ENCODE data around the gene AMPH. TPM values are rescaled to one million over a fixed set of nuclear protein-coding genes. Genes with fewer than 3 reads are reported as not detected.

AMPH gene
- total RNA-seq, 1 donor from 2014 or later = 1.2 TPM

DNA sequence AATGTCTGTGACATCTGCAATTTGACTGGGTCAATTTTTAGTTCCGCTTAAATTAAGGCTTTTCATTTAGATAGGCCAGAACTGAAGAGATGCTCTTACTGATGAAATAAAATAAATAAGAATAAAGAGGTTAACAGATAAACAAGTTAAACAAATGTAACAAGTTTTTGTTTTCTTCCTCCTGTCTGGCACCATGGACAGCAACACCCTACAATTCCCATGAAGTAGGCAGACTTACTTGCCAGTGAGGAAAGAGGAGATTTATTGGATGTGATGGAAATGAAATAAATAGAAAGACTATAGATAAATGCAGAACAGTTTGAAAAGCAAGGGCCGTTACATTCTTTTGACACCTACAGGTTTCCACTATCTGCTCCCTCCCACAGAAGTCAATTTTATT, 118.5 kb downstream of the AMPH start:
- no peak for DNase-seq
- intact Hi-C loops (cut with DNase I) = no loop called here
- Histone ChIP-seq H3K27me3 (ENCODE audit: low read depth) (no peaks in the 10 kb centered on the region), H3K9me3 (peaks cover 14% of the 10 kb centered on the region), H3K27ac (no peak overlapping the region), H3K4me1 (no peaks in the 10 kb centered on the region), H3K4me3 (no peak overlapping the region), H3K36me3 (no peaks in the 10 kb centered on the region)
- TF ChIP-seq, protein P1, sequence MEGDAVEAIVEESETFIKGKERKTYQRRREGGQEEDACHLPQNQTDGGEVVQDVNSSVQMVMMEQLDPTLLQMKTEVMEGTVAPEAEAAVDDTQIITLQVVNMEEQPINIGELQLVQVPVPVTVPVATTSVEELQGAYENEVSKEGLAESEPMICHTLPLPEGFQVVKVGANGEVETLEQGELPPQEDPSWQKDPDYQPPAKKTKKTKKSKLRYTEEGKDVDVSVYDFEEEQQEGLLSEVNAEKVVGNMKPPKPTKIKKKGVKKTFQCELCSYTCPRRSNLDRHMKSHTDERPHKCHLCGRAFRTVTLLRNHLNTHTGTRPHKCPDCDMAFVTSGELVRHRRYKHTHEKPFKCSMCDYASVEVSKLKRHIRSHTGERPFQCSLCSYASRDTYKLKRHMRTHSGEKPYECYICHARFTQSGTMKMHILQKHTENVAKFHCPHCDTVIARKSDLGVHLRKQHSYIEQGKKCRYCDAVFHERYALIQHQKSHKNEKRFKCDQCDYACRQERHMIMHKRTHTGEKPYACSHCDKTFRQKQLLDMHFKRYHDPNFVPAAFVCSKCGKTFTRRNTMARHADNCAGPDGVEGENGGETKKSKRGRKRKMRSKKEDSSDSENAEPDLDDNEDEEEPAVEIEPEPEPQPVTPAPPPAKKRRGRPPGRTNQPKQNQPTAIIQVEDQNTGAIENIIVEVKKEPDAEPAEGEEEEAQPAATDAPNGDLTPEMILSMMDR (IDR thresholded peaks at IDR 0.05) = no peak
- ATAC-seq = no peak

DNA sequence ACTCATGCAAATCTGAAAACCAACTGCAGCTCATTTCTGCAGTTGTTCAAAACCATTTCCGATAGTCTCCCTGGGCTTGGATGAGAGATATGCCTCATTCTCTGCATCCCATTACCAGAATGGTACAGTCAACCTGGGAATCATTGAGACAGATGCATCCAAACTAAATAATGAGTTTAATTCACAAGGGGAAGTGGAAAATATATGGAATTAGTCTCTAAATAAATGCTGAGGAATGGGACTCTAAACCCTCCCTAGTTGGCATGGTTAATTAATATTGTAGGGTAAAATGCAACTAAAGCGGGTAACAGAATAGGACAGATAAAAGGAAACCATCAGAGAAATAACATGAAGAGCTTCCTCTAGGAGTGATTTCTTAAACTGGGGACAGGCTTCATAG, 118.9 kb downstream of the AMPH start:
- no peak for ATAC-seq
- TF ChIP-seq, protein P1 (IDR thresholded peaks at IDR 0.05) = no peak
- intact Hi-C loops (cut with DNase I) = no loop called here
- Histone ChIP-seq H3K4me1 (no peaks in the 10 kb centered on the region), H3K9me3 (peaks cover 14% of the 10 kb centered on the region), H3K36me3 (no peaks in the 10 kb centered on the region), H3K4me3 (no peak overlapping the region), H3K27me3 (ENCODE audit: low read depth) (no peaks in the 10 kb centered on the region), H3K27ac (no peak overlapping the region)
- DNase-seq = no peak

DNA sequence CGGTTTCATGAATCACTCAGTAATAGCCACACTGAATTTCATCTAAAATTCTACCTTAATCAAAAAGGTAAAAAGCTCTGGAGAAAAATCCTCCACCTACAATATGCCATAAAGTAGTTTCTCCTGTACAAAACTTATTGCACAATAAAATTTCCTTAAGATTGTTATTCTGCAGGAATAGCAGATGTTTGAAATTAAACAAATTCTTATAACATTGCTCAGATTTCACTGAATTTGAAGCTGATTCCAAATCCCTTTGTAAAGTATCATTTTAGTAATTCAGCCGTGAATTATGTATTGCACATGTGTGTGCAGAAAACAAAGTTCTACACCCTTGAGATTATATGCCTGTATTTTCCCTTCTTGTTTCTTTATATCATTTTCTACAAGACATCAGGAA, 123.8 kb downstream of the AMPH start:
- intact Hi-C loops (cut with DNase I) = no loop called here
- ATAC-seq (no peak), DNase-seq (no peak)
- no peak overlapping the region for H3K4me3 ChIP-seq
- H3K36me3 ChIP-seq = no peaks in the 10 kb centered on the region
- H3K9me3 ChIP-seq = no peaks in the 10 kb centered on the region
- no peaks in the 10 kb centered on the region for H3K27me3 ChIP-seq (ENCODE audit: low read depth)
- no peaks in the 10 kb centered on the region for H3K4me1 ChIP-seq
- no peak overlapping the region for H3K27ac ChIP-seq
- TF ChIP-seq, protein P1 (IDR thresholded peaks at IDR 0.05) = no peak

DNA sequence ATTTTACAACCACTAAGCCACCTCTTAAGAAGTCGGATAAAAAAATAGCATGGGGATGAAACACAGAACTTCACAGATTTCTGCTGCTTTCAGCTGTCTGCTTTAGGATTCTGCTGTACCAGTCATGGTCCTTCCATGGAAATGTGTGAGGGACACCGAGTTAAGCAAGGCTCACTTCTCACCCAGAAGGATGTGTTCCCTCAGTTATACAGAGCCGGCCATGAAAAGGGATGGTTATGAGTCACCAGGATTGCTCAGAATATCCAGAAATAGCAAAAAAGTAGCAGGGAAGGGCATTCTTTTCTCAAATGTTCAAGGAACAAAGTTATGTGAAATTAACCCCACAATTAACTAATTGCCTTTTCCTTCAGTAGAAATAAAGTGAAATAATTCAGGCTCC, 124.4 kb downstream of the AMPH start:
- no peak for ATAC-seq
- intact Hi-C loops (cut with DNase I) = no loop called here
- Histone ChIP-seq H3K9me3 (no peaks in the 10 kb centered on the region), H3K4me1 (no peaks in the 10 kb centered on the region), H3K27ac (no peak overlapping the region), H3K27me3 (ENCODE audit: low read depth) (no peaks in the 10 kb centered on the region), H3K36me3 (no peaks in the 10 kb centered on the region), H3K4me3 (no peak overlapping the region)
- TF ChIP-seq, protein P1 (IDR thresholded peaks at IDR 0.05) = no peak
- DNase-seq = no peak

DNA sequence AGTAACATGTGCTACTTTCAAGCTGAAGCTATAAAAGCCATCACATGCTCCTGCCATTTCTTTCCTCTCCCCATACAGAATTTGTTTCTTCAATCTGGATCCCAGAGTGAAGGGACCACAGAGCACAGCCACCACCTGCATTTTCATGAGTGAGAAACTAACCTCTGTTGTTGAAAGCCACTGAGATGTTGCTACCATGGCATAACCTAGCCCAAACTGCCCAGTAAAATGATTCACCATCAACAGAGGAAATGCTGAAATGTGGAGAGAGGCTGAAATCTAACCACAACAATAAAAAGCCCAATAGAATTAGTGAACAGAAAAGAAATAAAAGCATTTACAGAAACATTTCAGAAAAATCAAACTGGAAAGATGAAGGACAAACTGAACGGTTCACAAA, 125.2 kb downstream of the AMPH start:
- ATAC-seq = no peak
- TF ChIP-seq, protein P1 (IDR thresholded peaks at IDR 0.05) = no peak

DNA sequence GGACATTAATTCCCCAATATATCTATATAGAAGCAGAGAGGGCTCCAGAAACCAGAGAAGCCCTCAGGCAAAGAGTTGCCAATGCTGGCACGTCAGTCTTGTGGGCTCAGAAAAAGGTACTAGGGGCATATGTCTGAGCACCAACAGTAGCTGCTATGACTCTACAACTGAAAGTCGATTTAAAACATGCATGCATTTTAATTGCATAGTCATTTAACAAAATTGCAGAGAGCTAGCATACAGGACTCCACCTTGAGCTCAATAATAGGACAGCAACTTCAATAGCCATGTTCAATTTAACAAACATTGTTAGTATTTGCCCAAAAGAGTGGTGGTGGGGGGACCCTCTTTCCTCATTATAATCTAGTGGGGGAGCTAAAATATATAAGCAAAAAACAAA, 126.5 kb downstream of the AMPH start:
- H3K4me1 ChIP-seq = no peaks in the 10 kb centered on the region
- H3K4me3 ChIP-seq = no peak overlapping the region
- H3K9me3 ChIP-seq = no peaks in the 10 kb centered on the region
- TF ChIP-seq, protein P1 (IDR thresholded peaks at IDR 0.05) = no peak
- intact Hi-C loops (cut with DNase I) = no loop called here
- no peak overlapping the region for H3K27ac ChIP-seq
- ATAC-seq (no peak), DNase-seq (no peak)
- H3K27me3 ChIP-seq (ENCODE audit: low read depth) = no peaks in the 10 kb centered on the region
- no peaks in the 10 kb centered on the region for H3K36me3 ChIP-seq

More for the DNA sequence above, 125.2 kb downstream of the AMPH start:
- H3K9me3 ChIP-seq = no peaks in the 10 kb centered on the region
- DNase-seq = no peak
- H3K27ac ChIP-seq = no peak overlapping the region
- no peaks in the 10 kb centered on the region for H3K4me1 ChIP-seq
- H3K36me3 ChIP-seq = no peaks in the 10 kb centered on the region
- intact Hi-C loops (cut with DNase I) = no loop called here
- H3K4me3 ChIP-seq = no peak overlapping the region
- no peaks in the 10 kb centered on the region for H3K27me3 ChIP-seq (ENCODE audit: low read depth)
